ENCODE data around the gene PHACTR3.

DNA sequence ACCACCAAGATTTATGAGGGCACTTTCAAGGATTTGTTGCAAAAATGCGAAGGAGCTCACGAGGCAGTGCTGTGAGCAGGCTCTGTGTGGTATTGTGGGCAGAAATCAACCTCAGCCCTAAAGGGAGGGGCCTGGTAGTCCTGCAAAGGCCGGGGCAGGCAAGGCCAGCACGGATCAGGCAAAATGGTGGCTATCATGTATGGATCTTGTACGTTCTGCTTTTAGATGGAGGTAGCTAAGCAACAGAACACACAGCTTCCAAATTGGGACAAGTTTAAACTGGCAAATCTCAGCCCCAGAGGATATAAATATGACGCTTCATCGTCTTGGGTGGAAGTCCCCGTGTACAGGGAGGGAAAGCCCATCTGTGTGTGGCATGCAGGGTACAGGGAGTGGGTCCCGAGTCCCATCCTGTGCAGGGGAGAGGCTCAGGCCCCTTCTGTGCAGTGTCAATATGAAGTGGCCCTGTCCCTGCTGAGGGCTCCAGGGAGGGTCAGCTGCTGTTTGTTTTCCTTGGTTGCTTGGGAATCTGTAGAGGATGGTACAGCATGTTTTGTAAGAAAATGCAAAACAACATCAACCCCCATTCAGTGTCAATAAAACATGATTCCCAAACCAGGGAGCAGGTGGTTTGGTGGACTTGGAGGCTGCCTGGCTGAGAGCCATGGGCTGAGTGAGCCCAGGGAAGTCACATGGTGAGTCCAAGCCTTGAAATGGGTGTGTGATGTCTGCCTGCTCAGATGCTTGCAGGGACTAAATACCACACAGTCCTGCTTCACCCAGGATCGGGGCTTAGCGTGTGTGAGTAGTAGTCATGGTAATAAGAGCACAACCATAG, 216.1 kb downstream of the PHACTR3 start:
- TF ChIP-seq, protein P1, sequence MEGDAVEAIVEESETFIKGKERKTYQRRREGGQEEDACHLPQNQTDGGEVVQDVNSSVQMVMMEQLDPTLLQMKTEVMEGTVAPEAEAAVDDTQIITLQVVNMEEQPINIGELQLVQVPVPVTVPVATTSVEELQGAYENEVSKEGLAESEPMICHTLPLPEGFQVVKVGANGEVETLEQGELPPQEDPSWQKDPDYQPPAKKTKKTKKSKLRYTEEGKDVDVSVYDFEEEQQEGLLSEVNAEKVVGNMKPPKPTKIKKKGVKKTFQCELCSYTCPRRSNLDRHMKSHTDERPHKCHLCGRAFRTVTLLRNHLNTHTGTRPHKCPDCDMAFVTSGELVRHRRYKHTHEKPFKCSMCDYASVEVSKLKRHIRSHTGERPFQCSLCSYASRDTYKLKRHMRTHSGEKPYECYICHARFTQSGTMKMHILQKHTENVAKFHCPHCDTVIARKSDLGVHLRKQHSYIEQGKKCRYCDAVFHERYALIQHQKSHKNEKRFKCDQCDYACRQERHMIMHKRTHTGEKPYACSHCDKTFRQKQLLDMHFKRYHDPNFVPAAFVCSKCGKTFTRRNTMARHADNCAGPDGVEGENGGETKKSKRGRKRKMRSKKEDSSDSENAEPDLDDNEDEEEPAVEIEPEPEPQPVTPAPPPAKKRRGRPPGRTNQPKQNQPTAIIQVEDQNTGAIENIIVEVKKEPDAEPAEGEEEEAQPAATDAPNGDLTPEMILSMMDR (IDR thresholded peaks at IDR 0.05): no peak
- TF ChIP-seq, protein P2, sequence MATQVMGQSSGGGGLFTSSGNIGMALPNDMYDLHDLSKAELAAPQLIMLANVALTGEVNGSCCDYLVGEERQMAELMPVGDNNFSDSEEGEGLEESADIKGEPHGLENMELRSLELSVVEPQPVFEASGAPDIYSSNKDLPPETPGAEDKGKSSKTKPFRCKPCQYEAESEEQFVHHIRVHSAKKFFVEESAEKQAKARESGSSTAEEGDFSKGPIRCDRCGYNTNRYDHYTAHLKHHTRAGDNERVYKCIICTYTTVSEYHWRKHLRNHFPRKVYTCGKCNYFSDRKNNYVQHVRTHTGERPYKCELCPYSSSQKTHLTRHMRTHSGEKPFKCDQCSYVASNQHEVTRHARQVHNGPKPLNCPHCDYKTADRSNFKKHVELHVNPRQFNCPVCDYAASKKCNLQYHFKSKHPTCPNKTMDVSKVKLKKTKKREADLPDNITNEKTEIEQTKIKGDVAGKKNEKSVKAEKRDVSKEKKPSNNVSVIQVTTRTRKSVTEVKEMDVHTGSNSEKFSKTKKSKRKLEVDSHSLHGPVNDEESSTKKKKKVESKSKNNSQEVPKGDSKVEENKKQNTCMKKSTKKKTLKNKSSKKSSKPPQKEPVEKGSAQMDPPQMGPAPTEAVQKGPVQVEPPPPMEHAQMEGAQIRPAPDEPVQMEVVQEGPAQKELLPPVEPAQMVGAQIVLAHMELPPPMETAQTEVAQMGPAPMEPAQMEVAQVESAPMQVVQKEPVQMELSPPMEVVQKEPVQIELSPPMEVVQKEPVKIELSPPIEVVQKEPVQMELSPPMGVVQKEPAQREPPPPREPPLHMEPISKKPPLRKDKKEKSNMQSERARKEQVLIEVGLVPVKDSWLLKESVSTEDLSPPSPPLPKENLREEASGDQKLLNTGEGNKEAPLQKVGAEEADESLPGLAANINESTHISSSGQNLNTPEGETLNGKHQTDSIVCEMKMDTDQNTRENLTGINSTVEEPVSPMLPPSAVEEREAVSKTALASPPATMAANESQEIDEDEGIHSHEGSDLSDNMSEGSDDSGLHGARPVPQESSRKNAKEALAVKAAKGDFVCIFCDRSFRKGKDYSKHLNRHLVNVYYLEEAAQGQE (IDR thresholded peaks at IDR 0.05; ENCODE audit: insufficient read depth in 1 of 2, low read depth in 2 of 2, low read length in 1 of 2): no peak
